GM12878 (cell line): ENCODE data around the gene BRAF. TPM values are rescaled to one million over a fixed set of nuclear protein-coding genes. Genes with fewer than 3 reads are reported as not detected.

Source experiments
- ATAC-seq: fragments of 200-7000 bp; cut with Tn5 transposase; 3 replicates; pipeline ENCODE4 v1.9.1; 2020; ENCODE audit warnings: mild to moderate bottlenecking, moderate library complexity
- BruUV-seq: library from RNA; stranded (reverse); fragments of 400-500 nt; replicated peaks from 2 replicates; lab custom pipeline; 2021; lab: Mats Ljungman, UMichigan
- CTCF ChIA-PET: fragments of 300-600 bp; sonication (Branson Sonifier 250); formaldehyde crosslinking; extraction: SDS; loops from one replicate; lab custom pipeline; 2021; ENCODE audit warnings: inconsistent platforms; lab: Yijun Ruan, JAX
- POLR2A ChIA-PET: fragments of 350-600 bp; formaldehyde crosslinking; extraction: SDS; loops from one replicate; lab custom pipeline; 2021; ENCODE audit warnings: inconsistent platforms; lab: Charles Lee
- RAD21 ChIA-PET: fragments of 300-600 bp; sonication (Branson Sonifier 250); formaldehyde crosslinking; loops from one replicate; lab custom pipeline; 2023; ENCODE audit warnings: antibody characterized with exemption; ENCODE audit not compliant: unreplicated experiment; lab: Charles Lee
- SMC1A ChIA-PET: fragments of 300-600 bp; sonication (Branson Sonifier 250); formaldehyde crosslinking; loops from one replicate; lab custom pipeline; 2023; ENCODE audit not compliant: unreplicated experiment, uncharacterized antibody; lab: Charles Lee
- DNase-seq: peaks from one replicate; pipeline ENCODE4 v3.0.0-alpha.2; 2011; ENCODE audit warnings: low read depth, low spot score
- FAIRE-seq: peaks from 3 replicates; lab custom pipeline; 2011; peaks lifted over from hg19 to GRCh38; lab: Jason Lieb, UNC
- H2AFZ ChIP-seq: 2 replicates; pipeline ENCODE4 v1.6.0; 2011; ENCODE audit warnings: low read depth, low read length, control low read depth; ENCODE audit not compliant: control insufficient read depth
- H3K27ac ChIP-seq: 2 replicates; pipeline ENCODE4 v1.5.1; 2011; ENCODE audit warnings: control low read depth; ENCODE audit not compliant: control insufficient read depth, insufficient read depth
- H3K27me3 ChIP-seq, 2 experiments: replicated peaks in 1 of 2; 2 replicates each; pipeline versions ENCODE4 v1.6.0 to v1.6.1; 2011; ENCODE audit warnings: low read length in 1 of 2; ENCODE audit not compliant: control insufficient read depth in 2 of 2, insufficient read depth in 2 of 2
- H3K36me3 ChIP-seq, 2 experiments: 2 replicates each; pipeline ENCODE4 v1.5.1; 2011; ENCODE audit warnings: low read length in 1 of 2; ENCODE audit not compliant: control insufficient read depth in 2 of 2, insufficient read depth in 2 of 2
- H3K4me1 ChIP-seq: 2 replicates; pipeline ENCODE4 v1.6.1; 2011; ENCODE audit warnings: mild to moderate bottlenecking, low read length, moderate library complexity, mixed read lengths; ENCODE audit not compliant: control insufficient read depth, insufficient read depth
- H3K4me2 ChIP-seq: 2 replicates; pipeline ENCODE4 v1.6.0; 2011; ENCODE audit warnings: control low read depth; ENCODE audit not compliant: control insufficient read depth, insufficient read depth
- H3K4me3 ChIP-seq: fragments of 200-600 bp; sonication (generic); 2 replicates; pipeline ENCODE4 v1.5.1; 2016
- H3K79me2 ChIP-seq: 2 replicates; pipeline ENCODE4 v1.6.0; 2011; ENCODE audit warnings: low read length; ENCODE audit not compliant: control insufficient read depth, insufficient read depth
- H3K9ac ChIP-seq: 2 replicates; pipeline ENCODE4 v1.8.0; 2011; ENCODE audit warnings: low read length, control low read depth, mixed read lengths; ENCODE audit not compliant: control insufficient read depth, insufficient read depth
- H3K9me3 ChIP-seq: replicated peaks from 3 replicates; pipeline ENCODE4 v1.5.1; 2011; ENCODE audit warnings: mild to moderate bottlenecking, low read length; ENCODE audit not compliant: control insufficient read depth, insufficient read depth
- H4K20me1 ChIP-seq: 2 replicates; pipeline ENCODE4 v1.6.0; 2011; ENCODE audit not compliant: control insufficient read depth, insufficient read depth
- BHLHE40 ChIP-seq, 2 experiments: fragments of 450-650 bp in 1 of 2; IDR thresholded peaks; 2 replicates each; pipeline ENCODE4 v1.6.1; 2011 to 2017; ENCODE audit warnings: low read depth in 2 of 2, borderline replicate concordance in 1 of 2, improper control_type of control experiment in 1 of 2, low read length in 1 of 2, mild to moderate bottlenecking in 1 of 2
- BRCA1 ChIP-seq: IDR thresholded peaks from 2 replicates; pipeline ENCODE4 v1.6.1; 2011; ENCODE audit warnings: low read depth, low read length, improper control_type of control experiment
- CBX5 ChIP-seq: sonication (generic); IDR thresholded peaks from 2 replicates; pipeline ENCODE4 v1.6.1; 2016; ENCODE audit warnings: low read depth, moderate library complexity, mild to moderate bottlenecking, inconsistent platforms
- CREB1 ChIP-seq: IDR thresholded peaks from 2 replicates; pipeline ENCODE4 v1.6.1; 2012; ENCODE audit warnings: low read depth, mild to moderate bottlenecking, inconsistent platforms
- EED ChIP-seq: sonication (generic); IDR thresholded peaks from 2 replicates; pipeline ENCODE4 v1.6.1; 2016; ENCODE audit warnings: antibody characterized with exemption, low read depth
- FOXM1 ChIP-seq: IDR thresholded peaks from 2 replicates; pipeline ENCODE4 v1.6.1; 2012; ENCODE audit warnings: low read depth, mild to moderate bottlenecking, inconsistent platforms, low read length, moderate library complexity
- HDAC2 ChIP-seq: fragments of 200-600 bp; sonication (generic); IDR thresholded peaks from 2 replicates; pipeline ENCODE4 v1.6.1; 2017
- KLF5 ChIP-seq: fragments of 450-650 bp; IDR thresholded peaks from 2 replicates; pipeline ENCODE4 v1.6.1; 2014; ENCODE audit warnings: mild to moderate bottlenecking; ENCODE audit not compliant: partially characterized antibody
- LARP7 ChIP-seq: fragments of 450-650 bp; IDR thresholded peaks from 2 replicates; pipeline ENCODE4 v1.6.1; 2017; ENCODE audit warnings: mild to moderate bottlenecking
- MXI1 ChIP-seq: fragments of 150-350 bp; IDR thresholded peaks from 2 replicates; pipeline ENCODE4 v1.6.1; 2011; ENCODE audit warnings: low read depth, mild to moderate bottlenecking, inconsistent platforms, low read length, improper control_type of control experiment
- POLR2A ChIP-seq: IDR thresholded peaks from 2 replicates; pipeline ENCODE4 v1.6.1; 2011; ENCODE audit warnings: low read depth, mild to moderate bottlenecking, low read length
- RBBP5 ChIP-seq: fragments of 200-600 bp; sonication (generic); conservative IDR thresholded peaks from 2 replicates; pipeline ENCODE4 v1.6.1; 2016
- SIX5 ChIP-seq: IDR thresholded peaks from 2 replicates; pipeline ENCODE4 v1.6.1; 2011; ENCODE audit warnings: mild to moderate bottlenecking, low read depth, low read length, moderate library complexity; ENCODE audit not compliant: severe bottlenecking
- SMAD5 ChIP-seq: IDR thresholded peaks from 2 replicates; pipeline ENCODE4 v1.6.1; 2016; ENCODE audit warnings: antibody characterized with exemption, low read depth
- SMARCA5 ChIP-seq: fragments of 450-650 bp; IDR thresholded peaks from 2 replicates; pipeline ENCODE4 v1.6.1; 2017; ENCODE audit warnings: mild to moderate bottlenecking
- SMC3 ChIP-seq: IDR thresholded peaks from 2 replicates; pipeline ENCODE4 v1.6.1; 2011; ENCODE audit warnings: low read length, improper control_type of control experiment, borderline replicate concordance
- WGBS: methylation state at CpG from one replicate; pipeline ENCODE4 v1.1.6; 2016; ENCODE audit warnings: low lambda C conversion rate; ENCODE audit not compliant: insufficient replicate concordance, insufficient coverage; ENCODE audit errors: missing lambda C conversion rate; 5-methylcytosine and 5-hydroxymethylcytosine counted together
- in situ Hi-C: fragments of 300-500 bp; cut with MboI; formaldehyde crosslinking; loops from 9 replicates; pipeline ENCODE4 v1.14.3; 2018; ENCODE audit warnings: mixed read lengths
- intact Hi-C: fragments of 100-400 bp; cut with micrococcal nuclease; formaldehyde crosslinking; loops from one replicate; pipeline ENCODE4 v1.14.2; 2022; ENCODE audit not compliant: unreplicated experiment
- polyA plus RNA-seq, 11 experiments: library from polyadenylated mRNA; depleted of rRNA in 4 of 11; unstranded in 6 of 11; stranded (reverse) in 5 of 11; fragments of >200 nt; fragmentation: Nextera tagmentation in 4 of 11; fragmentation: Illumina TruSeq in 1 of 11; extraction: Ambion mirVana in 4 of 11; extraction: Trizol in 1 of 11; gene quantifications; 1 replicate in 1 of 11; 2 replicates in 10 of 11; pipeline versions ENCODE4 v1.2.1 to v1.2.3, GENCODE V29; 2011 to 2016; ENCODE audit warnings: inconsistent platforms in 2 of 11, missing spikeins in 2 of 11, low read depth in 1 of 11
- total RNA-seq, 4 experiments: library from RNA; depleted of rRNA in 3 of 4; stranded (reverse); fragments of >200 nt in 3 of 4; fragmentation: Illumina TruSeq in 1 of 4; extraction: Trizol in 1 of 4; gene quantifications; 2 replicates each; pipeline versions ENCODE4 v1.2.1 to v1.2.3, GENCODE V29; 2013 to 2021
- TF ChIP-seq, protein P1 (sequence below): fragments of 450-650 bp; IDR thresholded peaks from 2 replicates; pipeline ENCODE4 v1.6.1; 2014; ENCODE audit warnings: mild to moderate bottlenecking
- TF ChIP-seq, protein P2 (sequence below): fragments of 450-650 bp; IDR thresholded peaks from 2 replicates; pipeline ENCODE4 v1.6.1; 2017; ENCODE audit warnings: mild to moderate bottlenecking, moderate library complexity
- TF ChIP-seq, protein P3 (sequence below): fragments of 450-650 bp; formaldehyde crosslinking; IDR thresholded peaks from 2 replicates; pipeline ENCODE4 v1.5.0; 2022; ENCODE audit warnings: mild to moderate bottlenecking, missing genetic modification characterization

BRAF gene
- total and polyA plus RNA-seq, 10 of the 15 experiments (the other 5 are each of a cell fraction or from before 2014, with no cell fraction given), result 2.6 to 31.0 (median 10.6) TPM

GRCh38 chr7:140908361-140908760 is 16.4 kb downstream of the BRAF start:
- RAD21 ChIA-PET, result no interaction called here
- Histone ChIP-seq H3K27ac (no peak overlapping the region), H3K9me3 (peaks cover 5% of the 10 kb centered on the region), H3K9ac (no peak overlapping the region), H3K4me2 (no peak overlapping the region), H4K20me1 (0 out of 2 replicates have a peak, but pooled peaks cover 2% of the 10 kb centered on the region), H3K79me2 (peaks cover 20% of the 10 kb centered on the region), H3K36me3 (peaks cover 0 to 2% of the 10 kb centered on the region in 2 experiments; a peak in 1 of 4 replicates), H3K4me1 (peaks cover 4% of the 10 kb centered on the region; the same call in 1 of the 2 replicates), H3K27me3 (no peaks in the 10 kb centered on the region), H3K4me3 (no peak overlapping the region), H2AFZ (no peak overlapping the region)
- FAIRE-seq, result no peak
- DNase-seq, result no peak
- in situ Hi-C loops, result loop anchor here (25.0 kb wide), 1 partner anchor 1546 kb away; the partner anchor contains the start of gene LUC7L2
- SMC1A ChIA-PET, result interaction anchor here (0.7 kb wide), 1 partner anchor 16 kb away, joined by 3 read pairs; the partner anchor contains the start of gene BRAF
- intact Hi-C loops, result no loop called here
- POLR2A ChIA-PET, result no interaction called here
- ATAC-seq, result no peak
- CTCF ChIA-PET, result no interaction called here
- no TSS peak for BruUV-seq
- 100% methylated on average over 2 of the region's 2 CpGs for WGBS
- no peak for TF ChIP-seq BRCA1
- TF ChIP-seq, protein P1, sequence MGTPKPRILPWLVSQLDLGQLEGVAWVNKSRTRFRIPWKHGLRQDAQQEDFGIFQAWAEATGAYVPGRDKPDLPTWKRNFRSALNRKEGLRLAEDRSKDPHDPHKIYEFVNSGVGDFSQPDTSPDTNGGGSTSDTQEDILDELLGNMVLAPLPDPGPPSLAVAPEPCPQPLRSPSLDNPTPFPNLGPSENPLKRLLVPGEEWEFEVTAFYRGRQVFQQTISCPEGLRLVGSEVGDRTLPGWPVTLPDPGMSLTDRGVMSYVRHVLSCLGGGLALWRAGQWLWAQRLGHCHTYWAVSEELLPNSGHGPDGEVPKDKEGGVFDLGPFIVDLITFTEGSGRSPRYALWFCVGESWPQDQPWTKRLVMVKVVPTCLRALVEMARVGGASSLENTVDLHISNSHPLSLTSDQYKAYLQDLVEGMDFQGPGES, result no peak
- no peak for TF ChIP-seq CREB1
- TF ChIP-seq, protein P2, sequence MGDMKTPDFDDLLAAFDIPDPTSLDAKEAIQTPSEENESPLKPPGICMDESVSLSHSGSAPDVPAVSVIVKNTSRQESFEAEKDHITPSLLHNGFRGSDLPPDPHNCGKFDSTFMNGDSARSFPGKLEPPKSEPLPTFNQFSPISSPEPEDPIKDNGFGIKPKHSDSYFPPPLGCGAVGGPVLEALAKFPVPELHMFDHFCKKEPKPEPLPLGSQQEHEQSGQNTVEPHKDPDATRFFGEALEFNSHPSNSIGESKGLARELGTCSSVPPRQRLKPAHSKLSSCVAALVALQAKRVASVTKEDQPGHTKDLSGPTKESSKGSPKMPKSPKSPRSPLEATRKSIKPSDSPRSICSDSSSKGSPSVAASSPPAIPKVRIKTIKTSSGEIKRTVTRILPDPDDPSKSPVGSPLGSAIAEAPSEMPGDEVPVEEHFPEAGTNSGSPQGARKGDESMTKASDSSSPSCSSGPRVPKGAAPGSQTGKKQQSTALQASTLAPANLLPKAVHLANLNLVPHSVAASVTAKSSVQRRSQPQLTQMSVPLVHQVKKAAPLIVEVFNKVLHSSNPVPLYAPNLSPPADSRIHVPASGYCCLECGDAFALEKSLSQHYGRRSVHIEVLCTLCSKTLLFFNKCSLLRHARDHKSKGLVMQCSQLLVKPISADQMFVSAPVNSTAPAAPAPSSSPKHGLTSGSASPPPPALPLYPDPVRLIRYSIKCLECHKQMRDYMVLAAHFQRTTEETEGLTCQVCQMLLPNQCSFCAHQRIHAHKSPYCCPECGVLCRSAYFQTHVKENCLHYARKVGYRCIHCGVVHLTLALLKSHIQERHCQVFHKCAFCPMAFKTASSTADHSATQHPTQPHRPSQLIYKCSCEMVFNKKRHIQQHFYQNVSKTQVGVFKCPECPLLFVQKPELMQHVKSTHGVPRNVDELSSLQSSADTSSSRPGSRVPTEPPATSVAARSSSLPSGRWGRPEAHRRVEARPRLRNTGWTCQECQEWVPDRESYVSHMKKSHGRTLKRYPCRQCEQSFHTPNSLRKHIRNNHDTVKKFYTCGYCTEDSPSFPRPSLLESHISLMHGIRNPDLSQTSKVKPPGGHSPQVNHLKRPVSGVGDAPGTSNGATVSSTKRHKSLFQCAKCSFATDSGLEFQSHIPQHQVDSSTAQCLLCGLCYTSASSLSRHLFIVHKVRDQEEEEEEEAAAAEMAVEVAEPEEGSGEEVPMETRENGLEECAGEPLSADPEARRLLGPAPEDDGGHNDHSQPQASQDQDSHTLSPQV, result no peak
- no peak for TF ChIP-seq LARP7
- TF ChIP-seq CBX5, result no peak
- TF ChIP-seq POLR2A, result no peak
- TF ChIP-seq BHLHE40 (IDR thresholded peaks at IDR 0.05; ENCODE audit: borderline replicate concordance in 1 of 2, low read depth in 2 of 2, low read length in 1 of 2), result no peak
- TF ChIP-seq KLF5, result no peak
- no peak for TF ChIP-seq SIX5
- TF ChIP-seq SMC3, result no peak
- TF ChIP-seq SMAD5, result no peak
- TF ChIP-seq SMARCA5, result no peak
- TF ChIP-seq, protein P3, sequence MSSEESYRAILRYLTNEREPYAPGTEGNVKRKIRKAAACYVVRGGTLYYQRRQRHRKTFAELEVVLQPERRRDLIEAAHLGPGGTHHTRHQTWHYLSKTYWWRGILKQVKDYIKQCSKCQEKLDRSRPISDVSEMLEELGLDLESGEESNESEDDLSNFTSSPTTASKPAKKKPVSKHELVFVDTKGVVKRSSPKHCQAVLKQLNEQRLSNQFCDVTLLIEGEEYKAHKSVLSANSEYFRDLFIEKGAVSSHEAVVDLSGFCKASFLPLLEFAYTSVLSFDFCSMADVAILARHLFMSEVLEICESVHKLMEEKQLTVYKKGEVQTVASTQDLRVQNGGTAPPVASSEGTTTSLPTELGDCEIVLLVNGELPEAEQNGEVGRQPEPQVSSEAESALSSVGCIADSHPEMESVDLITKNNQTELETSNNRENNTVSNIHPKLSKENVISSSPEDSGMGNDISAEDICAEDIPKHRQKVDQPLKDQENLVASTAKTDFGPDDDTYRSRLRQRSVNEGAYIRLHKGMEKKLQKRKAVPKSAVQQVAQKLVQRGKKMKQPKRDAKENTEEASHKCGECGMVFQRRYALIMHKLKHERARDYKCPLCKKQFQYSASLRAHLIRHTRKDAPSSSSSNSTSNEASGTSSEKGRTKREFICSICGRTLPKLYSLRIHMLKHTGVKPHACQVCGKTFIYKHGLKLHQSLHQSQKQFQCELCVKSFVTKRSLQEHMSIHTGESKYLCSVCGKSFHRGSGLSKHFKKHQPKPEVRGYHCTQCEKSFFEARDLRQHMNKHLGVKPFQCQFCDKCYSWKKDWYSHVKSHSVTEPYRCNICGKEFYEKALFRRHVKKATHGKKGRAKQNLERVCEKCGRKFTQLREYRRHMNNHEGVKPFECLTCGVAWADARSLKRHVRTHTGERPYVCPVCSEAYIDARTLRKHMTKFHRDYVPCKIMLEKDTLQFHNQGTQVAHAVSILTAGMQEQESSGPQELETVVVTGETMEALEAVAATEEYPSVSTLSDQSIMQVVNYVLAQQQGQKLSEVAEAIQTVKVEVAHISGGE (CRISPR knock-in tag), result no peak
- TF ChIP-seq RBBP5, result no peak
- TF ChIP-seq FOXM1, result no peak
- TF ChIP-seq HDAC2, result no peak
- TF ChIP-seq EED, result no peak
- no peak for TF ChIP-seq MXI1
